PC-9 (cell line): Measurements from ENCODE around the gene RNF126. TPM values are rescaled to one million over a fixed set of nuclear protein-coding genes. Genes with fewer than 3 reads are reported as not detected.

Experiments used
- BruUV-seq: library from RNA; stranded (reverse); fragments of 400-500 nt; replicated peaks from 2 replicates; lab custom pipeline; 2021; lab: Mats Ljungman, UMichigan
- CTCF ChIA-PET: fragments of 300-600 bp; sonication (Branson Sonifier 250); formaldehyde crosslinking; loops from one replicate; lab custom pipeline; 2022; ENCODE audit warnings: antibody characterized with exemption; lab: Charles Lee
- POLR2A ChIA-PET: fragments of 300-600 bp; sonication (Branson Sonifier 250); formaldehyde crosslinking; loops from one replicate; lab custom pipeline; 2022; ENCODE audit warnings: antibody characterized with exemption; ENCODE audit not compliant: unreplicated experiment; lab: Charles Lee
- DNase-seq, 2 experiments: peaks; one replicate each; pipeline versions ENCODE4 v3.0.0 to v3.0.0-alpha.2; 2015 to 2022; ENCODE audit warnings: mixed read lengths in 1 of 2
- H2AFZ ChIP-seq: fragments of 200-600 bp; sonication (generic); 2 replicates; pipeline ENCODE4 v1.8.1; 2017; ENCODE audit warnings: antibody characterized with exemption
- H3F3A ChIP-seq: fragments of 200-600 bp; sonication (generic); 2 replicates; pipeline ENCODE4 v1.8.1; 2017; ENCODE audit warnings: antibody characterized with exemption, mild to moderate bottlenecking, low read depth; ENCODE audit not compliant: insufficient read depth
- H3K27ac ChIP-seq: fragments of 200-600 bp; sonication (generic); 2 replicates; pipeline ENCODE4 v1.6.1; 2016; ENCODE audit warnings: mixed run types
- H3K27me3 ChIP-seq: fragments of 200-600 bp; sonication (generic); 2 replicates; pipeline ENCODE4 v1.6.1; 2016; ENCODE audit warnings: low read depth, mixed run types; ENCODE audit not compliant: insufficient read depth
- H3K36me3 ChIP-seq: fragments of 200-600 bp; sonication (generic); 2 replicates; pipeline ENCODE4 v1.6.1; 2016; ENCODE audit warnings: low read depth, mixed run types
- H3K4me1 ChIP-seq: fragments of 200-600 bp; sonication (generic); replicated peaks from 2 replicates; pipeline ENCODE4 v1.6.1; 2016; ENCODE audit warnings: mixed run types; ENCODE audit not compliant: insufficient read depth
- H3K4me2 ChIP-seq: fragments of 200-600 bp; sonication (generic); 2 replicates; pipeline ENCODE4 v1.6.1; 2017; ENCODE audit warnings: mixed run types
- H3K4me3 ChIP-seq: fragments of 200-600 bp; sonication (generic); 2 replicates; pipeline ENCODE4 v1.6.1; 2016; ENCODE audit warnings: mixed run types
- H3K79me2 ChIP-seq: fragments of 200-600 bp; sonication (generic); 2 replicates; pipeline ENCODE4 v1.6.1; 2017; ENCODE audit warnings: low read depth, mixed run types
- H3K9me2 ChIP-seq: fragments of 200-600 bp; sonication (generic); 2 replicates; pipeline ENCODE4 v1.8.1; 2017; ENCODE audit warnings: mild to moderate bottlenecking; ENCODE audit not compliant: insufficient read depth
- H3K9me3 ChIP-seq: fragments of 200-600 bp; sonication (generic); 2 replicates; pipeline ENCODE4 v1.8.1; 2016; ENCODE audit warnings: low read depth; ENCODE audit not compliant: insufficient read depth
- H4K20me1 ChIP-seq: fragments of 200-600 bp; sonication (generic); 2 replicates; pipeline ENCODE4 v1.8.1; 2017; ENCODE audit not compliant: insufficient read depth
- EZH2 ChIP-seq: fragments of 200-600 bp; sonication (generic); IDR thresholded peaks from 2 replicates; pipeline ENCODE4 v1.8.0; 2017; ENCODE audit warnings: antibody characterized with exemption, low read depth
- intact Hi-C: fragments of 100-400 bp; cut with micrococcal nuclease; formaldehyde crosslinking; loops from one replicate; pipeline ENCODE4 v1.10.0; 2022; ENCODE audit not compliant: unreplicated experiment
- total RNA-seq: library from RNA; stranded (reverse); gene quantifications from 2 replicates; pipeline ENCODE4 v1.2.3, GENCODE V29; 2021
- TF ChIP-seq, protein P1 (sequence below): fragments of 200-600 bp; sonication (generic); conservative IDR thresholded peaks from 2 replicates; pipeline ENCODE4 v1.6.1; 2017; ENCODE audit warnings: mixed run types, antibody characterized with exemption, mild to moderate bottlenecking, moderate library complexity

RNF126 gene
- total RNA-seq, 1 experiment from 2014 or later = 54.4 TPM

DNA sequence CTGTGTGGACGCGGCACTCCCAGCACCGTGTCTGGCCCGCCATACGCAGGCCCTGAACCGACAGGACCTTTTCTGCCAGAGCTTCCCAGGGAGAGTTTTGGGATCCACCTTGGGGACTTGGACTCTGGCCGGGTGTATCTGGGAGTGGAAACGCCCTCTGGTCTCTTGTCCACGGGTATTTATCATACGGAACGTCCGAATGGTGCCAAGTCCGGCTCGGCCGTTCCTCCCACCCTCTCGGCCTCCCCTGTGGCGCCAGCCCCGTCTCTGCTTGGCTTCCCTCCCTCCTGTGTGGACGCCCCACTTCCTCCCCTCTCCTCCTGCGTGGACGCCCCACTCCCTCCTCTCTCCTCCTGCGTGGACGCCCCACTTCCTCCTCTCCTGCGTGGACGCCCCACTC, 61.2 kb downstream of the RNF126 start:
- H3K36me3 ChIP-seq = no peaks in the 10 kb centered on the region
- H3K27ac ChIP-seq = no peak overlapping the region
- H2AFZ ChIP-seq = no peak overlapping the region
- ChIA-PET CTCF (no interaction called here), POLR2A (no interaction called here)
- no peak for DNase-seq
- no peaks in the 10 kb centered on the region for H3K79me2 ChIP-seq
- H3K4me2 ChIP-seq = no peak overlapping the region
- H3K9me2 ChIP-seq = no peaks in the 10 kb centered on the region
- H3K27me3 ChIP-seq = no peaks in the 10 kb centered on the region; the same call in 1 of the 2 replicates
- intact Hi-C loops = no loop called here
- BruUV-seq = no TSS peak
- H3K9me3 ChIP-seq = no peaks in the 10 kb centered on the region
- H3K4me1 ChIP-seq = no peaks in the 10 kb centered on the region
- TF ChIP-seq, protein P1, sequence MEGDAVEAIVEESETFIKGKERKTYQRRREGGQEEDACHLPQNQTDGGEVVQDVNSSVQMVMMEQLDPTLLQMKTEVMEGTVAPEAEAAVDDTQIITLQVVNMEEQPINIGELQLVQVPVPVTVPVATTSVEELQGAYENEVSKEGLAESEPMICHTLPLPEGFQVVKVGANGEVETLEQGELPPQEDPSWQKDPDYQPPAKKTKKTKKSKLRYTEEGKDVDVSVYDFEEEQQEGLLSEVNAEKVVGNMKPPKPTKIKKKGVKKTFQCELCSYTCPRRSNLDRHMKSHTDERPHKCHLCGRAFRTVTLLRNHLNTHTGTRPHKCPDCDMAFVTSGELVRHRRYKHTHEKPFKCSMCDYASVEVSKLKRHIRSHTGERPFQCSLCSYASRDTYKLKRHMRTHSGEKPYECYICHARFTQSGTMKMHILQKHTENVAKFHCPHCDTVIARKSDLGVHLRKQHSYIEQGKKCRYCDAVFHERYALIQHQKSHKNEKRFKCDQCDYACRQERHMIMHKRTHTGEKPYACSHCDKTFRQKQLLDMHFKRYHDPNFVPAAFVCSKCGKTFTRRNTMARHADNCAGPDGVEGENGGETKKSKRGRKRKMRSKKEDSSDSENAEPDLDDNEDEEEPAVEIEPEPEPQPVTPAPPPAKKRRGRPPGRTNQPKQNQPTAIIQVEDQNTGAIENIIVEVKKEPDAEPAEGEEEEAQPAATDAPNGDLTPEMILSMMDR = no peak
- no peak for TF ChIP-seq EZH2
- no peaks in the 10 kb centered on the region for H3F3A ChIP-seq
- no peak overlapping the region for H3K4me3 ChIP-seq
- H4K20me1 ChIP-seq = no peaks in the 10 kb centered on the region

DNA sequence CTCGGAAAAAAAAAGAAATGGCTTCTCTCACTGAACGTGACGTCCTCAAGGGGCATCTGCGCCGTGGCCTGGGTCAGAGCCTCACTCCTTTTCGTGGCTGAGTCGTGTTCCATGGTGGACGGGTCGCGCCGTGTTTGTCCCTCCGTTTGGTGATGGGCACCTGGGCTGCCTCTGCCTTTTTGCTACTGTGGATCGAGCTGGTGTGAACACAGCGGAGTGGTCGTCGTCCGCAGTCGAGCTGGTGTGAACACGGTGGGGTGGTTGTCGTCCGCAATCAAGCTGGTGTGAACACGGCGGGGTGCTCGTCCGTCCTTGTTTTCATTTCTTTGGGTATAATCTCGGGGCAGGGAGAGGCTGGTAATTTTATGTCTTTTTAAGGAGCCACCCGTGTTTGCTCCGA, 61.7 kb downstream of the RNF126 start:
- Histone ChIP-seq H2AFZ (no peak overlapping the region), H3K27me3 (peaks cover 4% of the 10 kb centered on the region; the same call in 1 of the 2 replicates), H3K36me3 (no peaks in the 10 kb centered on the region), H3F3A (no peaks in the 10 kb centered on the region), H3K9me3 (no peaks in the 10 kb centered on the region), H4K20me1 (no peaks in the 10 kb centered on the region), H3K4me3 (no peak overlapping the region), H3K79me2 (no peaks in the 10 kb centered on the region), H3K27ac (no peak overlapping the region), H3K4me2 (no peak overlapping the region), H3K9me2 (no peaks in the 10 kb centered on the region), H3K4me1 (no peaks in the 10 kb centered on the region)
- TF ChIP-seq EZH2 = no peak
- TF ChIP-seq, protein P1 = no peak
- BruUV-seq = no TSS peak
- intact Hi-C loops = no loop called here
- POLR2A ChIA-PET = no interaction called here
- CTCF ChIA-PET = no interaction called here
- no peak for DNase-seq

Other genes with a start within 250 kb of the RNF126 start
- gene SHC2, start 202.2 kb downstream of the RNF126 start, total RNA-seq = 0.70 and 0.73 TPM in 2 replicates
- gene MADCAM1, start 166.7 kb downstream of the RNF126 start, total RNA-seq = 1.1 and 1.7 TPM in 2 replicates
- 13.8 and 25.7 TPM in 2 replicates for gene TPGS1, start 155.7 kb downstream of the RNF126 start, total RNA-seq
- gene CDC34, start 131.5 kb downstream of the RNF126 start, total RNA-seq = 93.3 and 98.2 TPM in 2 replicates
- gene GZMM, start 119.2 kb downstream of the RNF126 start, total RNA-seq = 0.39 and 0.88 TPM in 2 replicates
- gene BSG, start 90.6 kb downstream of the RNF126 start, total RNA-seq = 772 and 823 TPM in 2 replicates
- 1.5 and 2.0 TPM in 2 replicates for gene HCN2, start 73.3 kb downstream of the RNF126 start, total RNA-seq
- 46.4 and 57.1 TPM in 2 replicates for gene POLRMT, start 29.7 kb downstream of the RNF126 start, total RNA-seq
- 0.35 TPM in 1 of 2 replicates, not detected in the other for gene FGF22, start 23.3 kb downstream of the RNF126 start, total RNA-seq
- 40.9 and 85.1 TPM in 2 replicates for gene FSTL3, start 13.2 kb upstream of the RNF126 start, total RNA-seq
- not detected in 2 replicates for gene PRSS57, start 32.2 kb upstream of the RNF126 start, total RNA-seq
- 1.8 and 6.1 TPM in 2 replicates for gene PALM, start 45.7 kb upstream of the RNF126 start, total RNA-seq
- gene MISP, start 87.9 kb upstream of the RNF126 start, total RNA-seq = 91.6 and 101 TPM in 2 replicates
- 461 and 542 TPM in 2 replicates for gene PTBP1, start 134.2 kb upstream of the RNF126 start, total RNA-seq
- 0.81 and 0.90 TPM in 2 replicates for gene PLPPR3, start 158.7 kb upstream of the RNF126 start, total RNA-seq
- not detected in 2 replicates for gene AZU1, start 164.6 kb upstream of the RNF126 start, total RNA-seq
- gene PRTN3, start 177.8 kb upstream of the RNF126 start, total RNA-seq = not detected in 2 replicates
- not detected in 2 replicates for gene ELANE, start 189.1 kb upstream of the RNF126 start, total RNA-seq
- 8.0 and 17.1 TPM in 2 replicates for gene CFD, start 196.4 kb upstream of the RNF126 start, total RNA-seq
- 54.7 and 63.8 TPM in 2 replicates for gene MED16, start 230.0 kb upstream of the RNF126 start, total RNA-seq
- not detected in 2 replicates for gene RNU6-9, start 230.3 kb upstream of the RNF126 start, total RNA-seq